SKM-1 (cell line): ENCODE measurements around the gene HCLS1.
"Not testable (repeated sequence)": the region's sequence is repeated elsewhere in the genome, so short reads cannot be mapped to it uniquely, and the experiment has no call there.

Experiments used
- DNase-seq: peaks from one replicate; lab custom pipeline; 2025; ENCODE audit not compliant: unreplicated experiment; lab: John Stamatoyannopoulos, UW

Gene HCLS1

GRCh38 chr3:121599900-121600299 is 60.8 kb downstream of the HCLS1 start:
- not testable (repeated sequence) for DNase-seq

GRCh38 chr3:121598564-121598963 is 62.1 kb downstream of the HCLS1 start:
- DNase-seq = no peak

GRCh38 chr3:121595765-121596406 is 64.8 kb downstream of the HCLS1 start:
- no peak for DNase-seq

GRCh38 chr3:121594850-121595249 is 65.9 kb downstream of the HCLS1 start:
- no peak for DNase-seq

GRCh38 chr3:121593806-121594205 is 66.9 kb downstream of the HCLS1 start:
- DNase-seq = not testable (repeated sequence)

- DNase-seq = no peak
Measured at GRCh38 chr3:121592856-121593702, 67.6 kb downstream of the HCLS1 start, which contains the start of gene FBXO40. FBXO40 (plus strand) TSS chr3:121593379; CDS start chr3:121620576, 27,197 bp downstream.

GRCh38 chr3:121584418-121584817 is 76.3 kb downstream of the HCLS1 start:
- DNase-seq = no peak

- DNase-seq = no peak
Measured at GRCh38 chr3:121581691-121582090, 79.0 kb downstream of the HCLS1 start.
